GM10847 (cell line): ENCODE results near the gene ZNF227.

Experiments
- POLR2A ChIP-seq: IDR thresholded peaks from 2 replicates; pipeline ENCODE4 v1.6.1; 2011; ENCODE audit not compliant: insufficient read length; ENCODE audit errors: extremely low read depth

Gene ZNF227

GRCh38 chr19:44212250-44212865, at the start of gene ZNF227:
TSS of gene ZNF227 (plus strand) at chr19:44212532. CDS start at chr19:44217793, 5,261 bp downstream.
- TF ChIP-seq POLR2A: peak; percentile 76

- TF ChIP-seq POLR2A: no peak
Observed at GRCh38 chr19:44163789-44164188, 48.5 kb upstream of the ZNF227 start.

- TF ChIP-seq POLR2A: no peak
Observed at GRCh38 chr19:44164327-44164672, 48.0 kb upstream of the ZNF227 start.

- peak; percentile 28 for TF ChIP-seq POLR2A
Observed at GRCh38 chr19:44164673-44165512, 47.4 kb upstream of the ZNF227 start, which contains the start of gene ZNF226. TSS of gene ZNF226 (plus strand) at chr19:44165100. CDS start at chr19:44170081, 4,981 bp downstream.

- no peak for TF ChIP-seq POLR2A
Observed at GRCh38 chr19:44176590-44176989, 35.7 kb upstream of the ZNF227 start.

- TF ChIP-seq POLR2A: no peak
Observed at GRCh38 chr19:44180968-44181367, 31.4 kb upstream of the ZNF227 start.

- TF ChIP-seq POLR2A: no peak
Observed at GRCh38 chr19:44182145-44182544, 30.2 kb upstream of the ZNF227 start.

- TF ChIP-seq POLR2A: no peak
Observed at GRCh38 chr19:44190020-44190419, 22.3 kb upstream of the ZNF227 start.

- no peak for TF ChIP-seq POLR2A
Observed at GRCh38 chr19:44192127-44192526, 20.2 kb upstream of the ZNF227 start.

GRCh38 chr19:44196772-44197171, 15.6 kb upstream of the ZNF227 start:
- TF ChIP-seq POLR2A: no peak

- TF ChIP-seq POLR2A: no peak
Observed at GRCh38 chr19:44202470-44202869, 9.9 kb upstream of the ZNF227 start.

- TF ChIP-seq POLR2A: no peak
Observed at GRCh38 chr19:44202974-44203373, 9.4 kb upstream of the ZNF227 start.

GRCh38 chr19:44204772-44205171, 7.6 kb upstream of the ZNF227 start:
- no peak for TF ChIP-seq POLR2A

- no peak for TF ChIP-seq POLR2A
Observed at GRCh38 chr19:44207126-44207803, 5.1 kb upstream of the ZNF227 start.

- TF ChIP-seq POLR2A: no peak
Observed at GRCh38 chr19:44212866-44213346, 574 bp downstream of the ZNF227 start.

GRCh38 chr19:44228318-44228717, 16.0 kb downstream of the ZNF227 start:
- no peak for TF ChIP-seq POLR2A
